GM13976 (cell line): ENCODE data around the gene ULK3.
"Not testable (repeated sequence)": the region's sequence is repeated elsewhere in the genome, so short reads cannot be mapped to it uniquely, and the experiment has no call there.

Experiments
- DNase-seq: peaks from one replicate; pipeline ENCODE4 v3.0.0; 2012; ENCODE audit warnings: low spot score
- CTCF ChIP-seq: IDR thresholded peaks from 2 replicates; pipeline ENCODE4 v1.5.1; 2012; ENCODE audit warnings: borderline replicate concordance, mild to moderate bottlenecking; ENCODE audit not compliant: insufficient read depth; ENCODE audit errors: extremely low read depth, missing control alignments, control extremely low read depth
- in situ Hi-C: fragments of 300-500 bp; cut with MboI; formaldehyde crosslinking; loops from one replicate; pipeline ENCODE4 v1.12.0; 2022; ENCODE audit warnings: low sequenced_read_pairs, mixed read lengths, inconsistent platforms; ENCODE audit not compliant: unreplicated experiment

Gene ULK3

GRCh38 chr15:74888716-74889115 lies 45.8 kb upstream of the ULK3 start:
- DNase-seq, result no peak
- no peak for TF ChIP-seq CTCF
- in situ Hi-C loops, result no loop called here

- in situ Hi-C loops, DNase-seq: not testable (repeated sequence)
Observed at GRCh38 chr15:74887537-74888193, 44.7 kb upstream of the ULK3 start.

- no peak for TF ChIP-seq CTCF
Observed at GRCh38 chr15:74885461-74885860, 42.5 kb upstream of the ULK3 start.

GRCh38 chr15:74884428-74885223 lies 41.7 kb upstream of the ULK3 start:
- DNase-seq, result no peak
- no peak for TF ChIP-seq CTCF
- in situ Hi-C loops, result no loop called here

More at GRCh38 chr15:74885461-74885860, 42.5 kb upstream of the ULK3 start:
- no peak for DNase-seq
- in situ Hi-C loops, result no loop called here

- in situ Hi-C loops, result no loop called here
- no peak for DNase-seq
- TF ChIP-seq CTCF, result no peak
Observed at GRCh38 chr15:74882528-74882927, 39.6 kb upstream of the ULK3 start.

- no peak for DNase-seq
- TF ChIP-seq CTCF, result no peak
- in situ Hi-C loops, result no loop called here
Observed at GRCh38 chr15:74878273-74878672, 35.3 kb upstream of the ULK3 start.

DNA sequence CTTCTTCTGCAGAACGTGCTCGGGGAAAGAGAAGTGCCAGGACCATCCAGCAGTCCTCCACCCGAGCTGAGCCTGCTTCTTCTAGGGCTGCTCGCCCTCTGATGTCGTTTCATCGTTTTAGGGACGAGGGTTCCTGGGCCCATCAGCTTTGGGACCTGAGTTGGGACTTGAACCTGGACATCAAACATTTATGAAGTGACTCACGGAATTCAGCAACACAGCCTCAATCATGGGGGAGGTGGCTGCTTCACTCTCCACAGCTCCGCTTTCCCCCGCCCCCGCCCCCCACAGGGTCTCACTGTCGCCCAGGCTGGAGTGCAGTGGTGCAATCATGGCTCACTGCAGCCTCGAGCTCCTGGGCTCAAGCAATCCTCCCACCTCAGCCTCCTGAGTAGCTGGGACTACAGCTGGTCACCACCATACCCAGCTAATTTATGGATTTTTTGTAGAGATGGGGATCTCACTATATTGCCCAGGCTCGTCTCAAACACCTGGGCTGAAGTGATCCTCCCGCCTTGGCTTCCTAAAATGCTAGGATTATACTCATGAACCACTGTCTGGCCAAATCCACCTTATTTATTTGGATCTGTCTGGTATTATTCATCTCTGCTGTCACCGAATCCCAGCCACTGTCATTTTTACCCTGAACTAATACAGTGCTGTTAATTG lies 30.9 kb upstream of the ULK3 start:
- TF ChIP-seq CTCF, result no peak
- in situ Hi-C loops, result no loop called here
- DNase-seq, result no peak
